Thyroid gland (tissue), 4 donors: ENCODE measurements around the gene MPIG6B.

Source experiments
- POLR2A ChIP-seq, 2 donors: fragments of 450-650 bp; IDR thresholded peaks; one replicate each; pipeline ENCODE4 v1.6.1; 2017; ENCODE audit warnings: antibody characterized with exemption in 2 of 2, mild to moderate bottlenecking in 2 of 2, moderate library complexity in 1 of 2
- TF ChIP-seq, protein P1 (sequence below), 6 experiments: fragments of 200-600 bp in 3 of 6; fragments of 450-650 bp in 3 of 6; sonication (generic) in 3 of 6; IDR thresholded peaks; one replicate each; pipeline ENCODE4 v1.5.1; 2016 to 2019; ENCODE audit warnings: antibody characterized with exemption in 6 of 6, mild to moderate bottlenecking in 2 of 6, inconsistent platforms in 1 of 6, moderate library complexity in 1 of 6

DNA sequence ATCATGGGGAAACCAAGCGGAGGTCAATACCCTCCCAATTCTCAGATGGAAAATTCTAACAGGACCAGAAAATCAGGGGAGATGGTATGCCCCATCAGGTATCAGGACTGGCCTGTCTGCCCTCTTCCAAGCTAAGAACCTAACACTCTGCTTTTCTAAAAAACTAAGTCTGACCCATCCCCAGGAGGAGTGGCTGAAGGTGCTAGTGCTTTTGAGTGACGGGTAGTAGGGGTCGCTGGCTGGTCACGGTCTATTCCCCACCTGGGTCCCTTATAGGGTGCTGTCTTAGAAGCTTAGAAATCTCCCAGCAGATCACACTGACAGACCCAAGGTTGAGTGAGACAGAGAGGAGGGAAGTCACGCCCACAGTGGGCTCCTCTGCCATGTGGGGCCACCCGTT, 29.6 kb upstream of the MPIG6B start:
- TF ChIP-seq, protein P1, sequence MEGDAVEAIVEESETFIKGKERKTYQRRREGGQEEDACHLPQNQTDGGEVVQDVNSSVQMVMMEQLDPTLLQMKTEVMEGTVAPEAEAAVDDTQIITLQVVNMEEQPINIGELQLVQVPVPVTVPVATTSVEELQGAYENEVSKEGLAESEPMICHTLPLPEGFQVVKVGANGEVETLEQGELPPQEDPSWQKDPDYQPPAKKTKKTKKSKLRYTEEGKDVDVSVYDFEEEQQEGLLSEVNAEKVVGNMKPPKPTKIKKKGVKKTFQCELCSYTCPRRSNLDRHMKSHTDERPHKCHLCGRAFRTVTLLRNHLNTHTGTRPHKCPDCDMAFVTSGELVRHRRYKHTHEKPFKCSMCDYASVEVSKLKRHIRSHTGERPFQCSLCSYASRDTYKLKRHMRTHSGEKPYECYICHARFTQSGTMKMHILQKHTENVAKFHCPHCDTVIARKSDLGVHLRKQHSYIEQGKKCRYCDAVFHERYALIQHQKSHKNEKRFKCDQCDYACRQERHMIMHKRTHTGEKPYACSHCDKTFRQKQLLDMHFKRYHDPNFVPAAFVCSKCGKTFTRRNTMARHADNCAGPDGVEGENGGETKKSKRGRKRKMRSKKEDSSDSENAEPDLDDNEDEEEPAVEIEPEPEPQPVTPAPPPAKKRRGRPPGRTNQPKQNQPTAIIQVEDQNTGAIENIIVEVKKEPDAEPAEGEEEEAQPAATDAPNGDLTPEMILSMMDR (IDR thresholded peaks at IDR 0.05): no peak
- no peak for TF ChIP-seq POLR2A (IDR thresholded peaks at IDR 0.05)
